ENCODE measurements around the gene INPP1. TPM values are rescaled to one million over a fixed set of nuclear protein-coding genes. Genes with fewer than 3 reads are reported as not detected.

INPP1 gene
- total and polyA plus RNA-seq, 2 of the 8 experiments (the other 6 are each of a cell fraction or from before 2014, with no cell fraction given), result 0.88 to 3.0 TPM

GRCh38 chr2:190313880-190314279 lies 29.5 kb upstream of the INPP1 start (continued):
- no peak for TF ChIP-seq HDAC6 (IDR thresholded peaks at IDR 0.05; ENCODE audit: low read depth, low read length)

Measured in H1 (cell line).